GM18519 (cell line): ENCODE results near the gene FLT4.

Experiments
- ATAC-seq: cut with Tn5 transposase; IDR thresholded peaks from one replicate; pipeline ENCODE4 v1.9.1; 2021; ENCODE audit warnings: mild to moderate bottlenecking, moderate library complexity; ENCODE audit not compliant: unreplicated experiment, low FRiP score

Gene FLT4

DNA sequence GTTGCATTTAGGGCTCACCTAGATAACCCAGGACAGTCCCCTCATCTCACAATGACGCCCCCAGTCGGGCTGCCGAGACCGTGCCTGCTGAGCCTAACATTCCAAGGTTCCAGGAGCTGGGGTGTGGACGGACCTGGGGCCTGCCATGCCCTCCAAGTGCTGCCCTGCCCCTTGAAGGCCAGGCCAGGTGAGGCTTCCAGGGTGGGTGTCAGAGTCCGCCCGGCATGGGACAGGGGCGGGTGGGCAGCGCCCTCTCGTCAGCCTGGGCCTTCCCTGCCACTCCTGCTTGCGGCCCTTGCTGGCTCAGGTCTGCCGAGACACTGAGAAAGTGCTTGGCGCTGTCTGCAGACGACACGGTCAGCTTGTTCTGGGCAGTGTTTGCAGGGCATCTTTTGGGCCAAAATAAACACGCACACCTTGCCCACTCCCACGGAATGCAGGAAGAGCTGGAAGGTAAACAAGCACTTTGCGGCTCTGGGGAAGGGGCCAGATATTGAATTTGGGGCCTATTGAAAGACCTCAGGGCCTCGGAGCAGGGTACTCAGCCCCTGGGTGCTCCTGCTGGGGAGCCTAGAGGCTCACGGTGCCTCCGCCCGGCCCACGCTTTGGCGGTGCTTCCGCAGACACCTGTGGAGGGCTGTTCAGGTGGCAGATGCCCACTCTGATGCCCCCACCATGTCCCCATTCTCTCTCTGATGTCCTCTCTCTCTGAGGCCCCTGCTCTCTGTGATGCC is 53.9 kb downstream of the FLT4 start:
- ATAC-seq = no peak

DNA sequence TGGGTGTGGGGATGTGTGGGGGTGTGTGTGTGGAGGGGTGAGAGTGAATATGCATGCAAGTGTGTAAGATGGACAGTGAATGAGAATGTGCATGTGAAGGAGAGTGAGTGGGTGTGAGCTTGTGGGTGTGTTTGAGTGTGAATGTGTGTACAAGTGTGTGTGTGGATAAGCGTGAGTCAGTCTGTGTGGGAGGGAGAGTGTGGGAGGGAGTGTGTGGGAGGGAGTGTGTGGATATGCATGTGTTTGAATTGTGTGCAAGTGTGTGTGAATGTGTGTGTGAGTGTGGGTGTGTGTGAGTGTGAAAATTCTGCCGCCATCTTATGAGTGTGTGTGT is 54.4 kb downstream of the FLT4 start:
- ATAC-seq = no peak

DNA sequence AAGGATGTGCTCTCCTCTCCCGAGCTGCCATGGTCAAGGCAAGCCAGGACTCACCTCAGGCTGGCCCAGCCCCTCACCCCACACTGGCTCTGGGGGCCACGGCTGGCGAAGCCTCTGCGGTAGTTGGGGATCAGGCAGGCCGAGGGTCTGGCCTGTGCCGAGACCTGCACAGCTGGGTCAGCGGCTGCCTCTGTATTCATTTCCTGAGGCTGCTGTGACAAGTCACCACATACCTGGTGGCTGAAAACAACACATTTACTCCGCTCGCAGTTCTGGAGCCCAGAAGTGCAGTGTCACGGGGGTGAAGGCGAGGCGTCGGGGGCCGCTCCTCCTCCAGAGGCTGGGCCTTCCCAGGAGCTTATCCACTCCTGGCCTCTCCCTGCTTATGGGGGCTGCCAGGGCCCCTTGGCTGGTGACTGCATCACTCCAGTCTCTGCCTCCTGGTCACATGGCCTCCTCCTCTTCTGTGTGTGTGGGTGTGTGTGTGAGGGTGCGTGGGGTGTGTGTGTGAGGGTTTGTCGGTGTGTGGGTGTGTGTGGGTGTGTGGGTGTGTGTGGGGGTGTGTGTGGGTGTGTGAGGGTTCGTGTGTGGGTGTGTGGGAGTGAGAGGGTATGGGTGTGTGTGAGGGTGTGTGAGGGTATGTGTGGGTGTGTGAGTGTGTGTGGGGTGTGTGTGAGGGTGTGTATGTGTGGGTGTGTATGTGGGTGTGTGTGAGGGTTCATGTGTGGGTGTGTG is 54.9 kb downstream of the FLT4 start:
- ATAC-seq = no peak

DNA sequence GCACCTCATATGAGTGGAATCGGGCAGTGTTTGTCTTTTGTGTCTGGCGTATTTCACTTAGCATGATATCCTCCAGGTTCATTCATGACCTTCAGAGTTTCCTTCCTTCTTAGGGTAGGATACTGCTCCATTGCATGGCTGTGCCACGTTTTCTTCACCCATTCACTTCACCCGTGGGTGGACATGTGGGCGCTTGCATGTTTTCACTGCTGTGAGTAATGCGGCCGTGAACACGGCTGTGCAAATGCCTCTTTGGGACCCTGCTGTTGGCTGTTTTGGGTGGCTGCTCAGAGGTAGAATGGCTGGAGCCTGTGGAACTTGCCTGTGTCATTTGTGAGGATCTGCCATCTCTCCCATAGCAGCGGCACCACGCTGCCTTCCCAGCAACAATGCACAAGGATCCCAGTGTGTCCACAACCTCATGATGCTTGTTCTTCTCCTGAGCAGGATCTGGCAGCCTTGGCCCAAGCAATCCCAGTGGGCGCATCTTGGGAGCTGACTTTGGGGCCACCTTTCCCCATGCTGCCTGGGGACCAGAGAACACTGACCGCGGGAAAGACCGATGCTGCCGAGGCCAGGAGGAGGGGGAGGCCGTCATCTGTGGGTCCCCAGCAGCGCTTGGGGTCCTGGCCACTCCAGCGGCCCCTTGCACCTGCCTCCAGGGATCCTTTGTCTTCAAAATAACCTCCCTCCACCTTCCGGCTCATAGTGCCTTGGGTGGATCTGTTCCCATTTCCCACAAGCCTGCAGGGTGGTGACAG is 55.8 kb downstream of the FLT4 start:
- no peak for ATAC-seq

DNA sequence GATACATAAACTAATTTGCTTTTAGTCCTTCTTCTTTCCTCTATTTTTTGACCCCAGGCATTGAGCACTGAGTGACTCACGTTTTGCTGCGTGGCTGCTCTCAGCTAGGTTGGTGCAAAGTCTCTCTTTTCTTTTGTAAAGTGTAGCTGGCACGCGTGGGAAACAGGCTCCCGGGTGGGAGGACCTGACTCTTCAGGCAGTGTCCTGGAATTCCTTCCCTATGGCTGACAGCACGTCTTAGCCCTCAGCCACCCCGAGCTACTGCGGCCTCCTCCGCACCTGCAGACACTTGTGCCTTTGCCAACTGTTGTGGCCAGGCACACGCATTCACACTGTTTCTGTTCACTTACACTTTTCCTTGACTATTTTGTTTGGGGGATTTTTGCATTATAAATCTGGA is 57.2 kb downstream of the FLT4 start:
- no peak for ATAC-seq

DNA sequence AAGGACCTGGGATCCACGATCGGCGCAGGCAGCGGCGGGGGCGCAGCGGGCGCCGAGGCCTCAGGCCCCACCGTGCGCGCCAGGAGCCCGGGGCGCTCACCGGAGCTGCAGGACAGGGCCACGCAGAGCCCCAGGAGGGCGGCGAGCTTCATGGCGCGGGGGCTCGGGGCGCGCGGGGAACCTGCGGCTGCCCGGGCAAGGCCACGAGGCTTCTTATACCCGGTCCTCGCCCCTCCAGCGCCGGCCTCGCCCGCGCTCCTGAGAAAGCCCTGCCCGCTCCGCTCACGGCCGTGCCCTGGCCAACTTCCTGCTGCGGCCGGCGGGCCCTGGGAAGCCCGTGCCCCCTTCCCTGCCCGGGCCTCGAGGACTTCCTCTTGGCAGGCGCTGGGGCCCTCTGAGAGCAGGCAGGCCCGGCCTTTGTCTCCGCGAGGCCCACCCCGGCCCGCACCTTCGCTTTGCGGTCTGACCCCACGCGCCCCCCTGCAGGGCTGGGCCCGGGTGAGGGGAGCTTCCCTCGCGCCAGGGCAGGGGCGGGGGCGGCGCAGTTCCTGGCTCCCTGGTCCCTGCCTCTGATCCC is 58.0 kb downstream of the FLT4 start, which contains the start of gene SCGB3A1:
TSS of gene SCGB3A1 (minus strand) at position 189 of the 577 bp plus-strand sequence. CDS start at position 152, 37 bp downstream.
- ATAC-seq = no peak

DNA sequence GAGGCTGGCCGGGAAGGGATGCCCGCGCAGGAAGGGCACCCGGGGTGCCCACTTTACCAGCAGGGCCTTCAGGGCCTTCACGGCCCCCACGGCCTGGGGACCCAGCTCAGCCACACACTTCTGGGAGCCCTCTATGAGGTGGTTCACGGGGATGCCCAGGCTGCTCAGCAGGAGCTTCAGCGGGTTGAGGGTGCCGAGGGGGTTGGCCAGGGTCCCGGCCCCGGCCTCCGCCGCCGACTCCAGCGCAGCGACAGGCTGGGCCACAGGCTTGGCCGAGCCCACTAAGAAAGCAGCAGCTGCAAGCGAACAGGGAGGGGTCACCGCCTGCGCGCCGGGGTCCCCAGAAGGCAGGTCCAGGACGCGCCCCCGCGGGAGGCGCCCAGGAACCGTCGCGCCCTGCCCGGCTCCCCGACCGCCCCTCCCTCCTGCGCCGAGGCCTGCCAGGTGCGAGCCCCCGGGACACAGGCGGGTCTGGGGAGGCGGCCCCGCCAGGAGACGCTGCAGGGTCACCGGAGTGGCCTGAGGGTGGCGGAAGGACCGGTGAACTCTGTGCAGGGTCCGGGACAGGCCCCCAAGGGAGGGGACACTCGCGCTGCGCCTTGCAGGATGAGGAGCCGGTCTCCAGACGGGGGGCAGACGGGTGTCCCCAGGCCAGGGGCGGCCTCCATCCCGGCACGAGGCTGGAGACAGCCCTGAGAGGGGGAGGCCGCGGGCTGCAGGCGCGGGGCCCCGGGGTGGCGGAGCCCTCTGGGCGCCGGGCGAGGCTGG is 58.7 kb downstream of the FLT4 start:
- no peak for ATAC-seq

DNA sequence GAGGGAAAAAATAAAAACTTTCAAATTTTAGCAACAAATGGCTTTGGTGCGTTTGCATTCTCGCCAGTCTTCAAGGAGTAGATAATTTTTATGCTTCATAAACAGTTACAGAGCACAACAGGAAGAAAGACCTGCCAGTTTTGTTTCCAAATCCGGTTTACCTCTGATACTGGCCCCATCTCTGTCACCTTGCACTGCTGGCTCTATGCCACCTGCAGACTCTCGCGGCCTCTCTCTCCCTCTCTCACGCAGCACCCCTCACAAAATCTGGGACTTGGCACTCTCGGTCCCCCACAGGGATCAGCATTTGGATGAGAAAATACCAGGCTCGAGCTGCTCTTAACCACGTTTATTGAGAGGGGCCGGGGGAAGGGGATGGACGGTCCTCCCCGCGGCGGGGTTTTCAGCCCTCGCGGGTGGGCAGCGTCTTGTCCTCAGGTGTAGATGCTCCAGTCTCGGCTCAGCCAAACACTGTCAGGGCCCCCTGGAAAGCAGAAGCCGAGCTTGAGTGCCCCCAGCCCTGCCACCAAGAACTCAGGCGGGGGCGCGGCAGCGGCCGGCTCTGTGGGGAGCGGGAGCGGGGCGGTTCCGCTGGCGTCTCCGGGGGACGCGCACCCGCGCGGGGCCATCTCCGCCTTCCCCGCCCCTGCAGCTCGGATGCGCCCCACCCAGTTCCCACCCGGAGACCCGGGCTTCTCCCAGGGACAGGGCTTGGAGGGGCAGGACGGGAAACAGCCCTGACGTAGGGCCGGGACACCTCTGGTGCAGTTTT is 59.4 kb downstream of the FLT4 start:
- no peak for ATAC-seq

DNA sequence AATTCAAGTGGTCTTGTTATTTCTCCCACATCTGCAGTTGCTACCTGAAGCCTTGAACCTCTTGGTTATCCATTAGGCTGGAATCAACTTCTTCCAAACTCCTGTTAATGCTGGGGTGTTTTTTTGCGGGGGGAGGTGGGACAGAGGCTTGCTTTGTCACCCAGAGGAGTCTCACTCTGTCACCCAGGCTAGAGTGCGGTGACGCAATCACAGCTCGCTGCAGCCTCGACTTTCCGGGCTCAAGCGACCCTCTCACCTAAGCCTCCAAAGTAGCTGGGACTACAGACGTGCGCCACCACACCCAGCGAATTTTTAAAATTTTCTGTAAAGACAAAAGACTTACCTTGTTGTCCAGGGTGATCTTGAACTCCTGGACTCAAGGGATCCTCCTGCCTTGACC is 62.5 kb downstream of the FLT4 start:
- ATAC-seq = no peak

DNA sequence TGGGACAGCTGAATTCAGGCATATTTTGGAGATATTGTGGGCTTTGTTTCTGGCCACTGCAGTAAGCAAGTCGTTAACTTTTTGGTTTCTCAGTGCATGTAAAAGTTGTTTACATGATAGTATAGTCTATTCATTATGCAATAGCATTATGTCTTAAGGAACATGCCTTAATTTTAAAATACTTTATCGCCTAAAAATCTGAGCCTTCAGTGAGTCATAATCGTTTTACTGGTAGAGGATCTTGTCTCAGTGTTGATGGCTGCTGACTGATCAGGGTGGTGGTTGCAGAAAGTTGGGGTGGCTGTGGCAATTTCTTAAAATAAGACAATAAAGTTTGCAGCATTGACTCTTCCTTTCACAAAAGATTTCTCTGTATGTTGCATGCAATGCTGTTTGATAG is 63.2 kb downstream of the FLT4 start:
- ATAC-seq = no peak

DNA sequence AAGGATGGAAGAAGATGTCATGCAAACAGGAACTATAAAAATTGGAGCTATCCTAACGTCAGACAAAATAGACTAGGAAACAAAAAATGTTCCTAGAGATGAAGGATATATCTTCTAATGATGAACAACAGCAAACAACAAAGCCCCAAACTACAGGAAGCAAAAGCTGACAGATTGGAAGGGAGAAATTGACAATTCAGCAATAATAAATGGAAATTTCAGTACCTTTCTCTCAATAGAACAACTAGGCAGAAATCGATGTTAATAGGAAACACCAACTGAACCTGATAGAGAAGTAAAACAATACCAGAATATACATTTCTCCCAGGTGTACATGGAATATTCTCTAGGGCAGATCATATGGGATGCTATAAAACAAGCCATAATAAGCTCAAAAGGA is 65.7 kb downstream of the FLT4 start:
- ATAC-seq = no peak

DNA sequence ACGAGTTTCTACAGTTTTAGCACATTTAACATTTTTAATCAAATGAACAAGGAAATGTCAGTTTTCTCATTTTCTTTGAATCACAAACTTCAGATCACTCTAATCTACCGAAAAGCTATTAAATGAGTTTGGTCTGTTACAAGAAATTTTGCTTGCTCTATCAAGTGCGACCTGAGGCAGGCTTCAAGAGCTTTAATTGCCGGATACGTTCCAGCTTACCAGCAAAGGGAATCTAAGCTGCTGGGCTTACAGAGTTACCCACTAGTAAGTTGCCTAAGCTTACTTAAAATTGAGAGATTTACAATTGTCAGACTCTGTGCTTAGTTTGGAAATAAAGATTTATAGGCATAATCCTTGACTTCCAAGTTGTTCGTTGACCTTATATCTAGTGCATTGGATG is 68.7 kb downstream of the FLT4 start:
- no peak for ATAC-seq

DNA sequence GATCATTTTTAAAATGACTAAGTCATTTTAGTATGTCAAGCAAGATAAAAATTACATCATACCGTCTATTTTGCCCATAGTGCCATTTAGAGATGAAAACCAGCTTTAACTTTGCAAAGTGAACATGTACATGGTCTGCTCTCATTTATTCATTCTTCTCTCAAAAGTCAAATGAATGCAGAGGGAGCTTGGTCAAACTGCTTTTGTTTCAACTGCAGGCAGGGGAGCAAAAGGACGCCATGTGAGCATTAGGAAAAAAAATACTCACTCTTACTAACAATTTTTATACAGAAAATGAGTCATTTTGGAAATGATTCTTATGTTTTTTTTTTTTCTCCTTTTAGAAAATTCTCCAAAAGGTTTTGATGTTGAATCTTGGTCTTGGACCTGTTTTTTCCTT is 73.8 kb downstream of the FLT4 start:
- ATAC-seq = no peak

DNA sequence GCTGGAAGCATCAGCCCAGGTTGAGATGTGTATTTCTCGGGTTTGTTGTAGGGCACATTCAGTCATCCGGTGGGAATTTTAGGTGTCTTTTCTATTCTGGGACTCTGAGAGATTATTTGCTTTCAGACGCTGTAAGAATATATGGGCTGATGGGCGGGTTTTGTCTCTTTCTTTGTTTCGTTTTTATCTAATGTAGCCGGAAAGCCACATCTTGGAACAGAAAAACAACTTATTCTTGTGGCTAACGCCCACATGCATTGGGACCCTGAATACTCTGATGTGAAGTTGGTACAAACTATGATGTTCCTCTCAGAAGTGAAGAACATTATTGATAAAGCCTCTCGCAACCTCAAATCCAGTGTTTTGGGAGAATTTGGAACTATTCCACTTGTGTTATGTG is 80.5 kb downstream of the FLT4 start:
- no peak for ATAC-seq

DNA sequence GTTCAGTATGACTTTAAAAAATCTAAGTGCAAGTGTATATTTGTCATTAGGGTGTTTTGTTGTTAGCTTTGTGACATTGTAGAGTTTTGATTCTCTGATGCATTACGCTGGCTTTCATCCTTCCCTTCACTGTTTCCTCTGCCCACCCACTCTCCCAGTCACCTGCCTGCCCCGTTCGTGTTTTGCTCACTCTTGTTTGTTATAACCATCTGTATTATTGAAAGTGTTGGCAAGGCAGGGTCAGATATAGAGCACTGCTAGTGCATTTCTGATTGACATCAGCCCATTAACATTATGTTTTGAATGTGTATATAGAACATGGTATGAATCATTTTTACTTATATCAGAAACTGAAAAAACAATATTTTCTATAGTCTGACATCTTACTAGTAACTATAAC is 85.4 kb downstream of the FLT4 start:
- ATAC-seq = no peak

DNA sequence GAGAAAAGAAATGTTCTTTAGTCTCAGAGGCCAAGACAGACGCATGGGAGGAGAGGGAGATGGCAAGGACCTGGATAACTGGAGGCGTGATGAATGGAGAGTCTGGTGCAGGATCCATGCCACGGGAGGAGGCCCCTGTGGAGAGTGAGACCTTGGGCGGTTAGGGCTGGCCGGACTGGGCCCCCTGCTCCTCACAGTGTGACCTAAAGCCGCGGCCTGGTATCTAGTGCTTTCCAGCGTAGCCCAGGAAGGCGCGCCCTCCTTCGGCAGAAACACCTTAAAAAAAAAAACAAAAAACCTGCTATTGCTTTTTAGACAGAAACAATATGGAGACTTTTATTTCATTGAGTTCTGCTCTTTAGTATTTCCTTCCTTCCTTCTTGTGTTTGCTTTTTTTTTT is 91.2 kb downstream of the FLT4 start:
- no peak for ATAC-seq

DNA sequence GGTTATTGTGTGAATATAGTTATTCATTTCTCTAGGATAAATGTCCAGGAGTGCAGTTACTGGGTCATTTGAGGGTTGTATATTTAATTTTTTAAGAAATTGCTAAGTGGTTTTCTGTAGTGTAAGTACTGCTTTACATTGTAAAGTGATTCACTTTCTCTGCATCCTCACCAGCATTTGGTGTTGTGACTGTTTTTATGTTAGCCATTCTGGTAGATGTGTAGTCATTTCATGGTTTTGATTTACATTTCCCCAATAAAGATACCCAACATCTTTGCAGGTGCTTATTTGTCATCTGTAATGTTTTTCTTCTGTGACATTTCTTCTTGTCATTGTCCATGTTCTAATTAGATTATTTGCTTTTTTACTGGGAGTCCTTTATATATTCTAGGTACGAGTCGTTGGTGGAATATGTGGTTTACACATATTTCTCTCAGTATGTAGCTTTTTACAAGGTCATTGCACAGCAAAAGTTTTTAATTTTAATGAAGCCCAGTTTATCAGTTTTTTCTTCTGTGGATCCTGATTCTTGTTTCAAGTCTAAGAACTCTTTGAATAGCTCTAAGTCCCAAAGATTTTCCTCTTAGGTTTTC is 92.1 kb downstream of the FLT4 start:
- no peak for ATAC-seq

DNA sequence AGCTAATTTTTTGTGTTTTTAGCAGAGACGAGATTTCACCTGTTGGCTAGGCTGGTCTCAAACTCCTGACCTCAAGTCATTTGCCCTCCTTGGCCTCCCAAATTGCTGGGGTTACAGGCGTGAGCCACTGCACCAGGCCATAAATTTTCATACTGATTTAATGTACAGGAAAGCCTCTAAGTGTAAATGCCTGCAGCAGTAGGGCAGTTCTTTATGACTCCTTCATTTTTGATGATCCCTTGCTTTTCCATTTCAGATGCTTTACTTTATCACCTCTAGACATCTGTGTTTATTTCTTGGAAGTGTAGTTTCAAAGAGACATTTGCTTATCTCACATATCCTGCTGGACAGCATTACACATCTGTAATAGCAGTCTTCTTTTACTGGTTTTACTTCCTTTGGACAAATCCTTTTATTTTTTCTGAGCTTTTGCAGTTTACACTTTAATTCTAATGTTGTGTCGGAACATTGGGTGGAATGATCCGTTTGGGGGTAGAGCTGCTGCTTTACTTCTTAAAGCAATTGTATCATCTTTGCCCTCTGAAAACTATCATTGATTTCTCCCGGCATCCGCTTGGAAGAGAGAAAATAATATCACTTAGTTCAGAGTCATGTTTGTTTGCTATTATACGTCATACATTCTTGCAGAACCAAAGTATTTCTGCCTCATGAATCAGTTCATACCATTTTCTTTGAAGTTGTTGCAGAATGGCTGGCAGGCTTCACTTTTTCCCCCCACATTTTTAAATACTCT is 94.1 kb downstream of the FLT4 start:
- no peak for ATAC-seq

DNA sequence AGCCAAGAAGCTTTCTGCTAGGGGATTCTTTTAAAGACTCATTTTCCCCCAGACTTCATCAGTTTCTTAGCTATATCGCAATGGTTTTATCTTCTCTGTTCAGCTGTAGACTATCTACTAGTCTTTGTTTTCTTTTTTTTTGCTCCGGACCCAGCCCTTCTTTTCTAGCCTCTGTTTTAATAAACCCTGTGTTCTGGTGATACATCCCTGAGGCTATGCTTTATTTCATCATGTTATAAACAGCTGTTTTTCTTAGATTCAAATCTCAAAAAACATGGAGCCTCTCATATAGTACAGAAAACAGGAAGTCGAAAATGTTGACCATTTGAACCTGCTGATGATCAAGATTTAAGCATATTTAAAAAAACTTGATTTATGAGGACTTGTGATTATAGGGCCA is 95.9 kb downstream of the FLT4 start:
- no peak for ATAC-seq
